IPS-NIHi11 (cell line): ENCODE results near the gene ATP6V0B.

ENCODE experiments used
- DNase-seq: peaks from one replicate; pipeline ENCODE4 v3.0.0; 2012; ENCODE audit warnings: mixed read lengths, low spot score

ATP6V0B gene

GRCh38 chr1:43969746-43970466, 4.9 kb upstream of the ATP6V0B start, which contains the start of gene DPH2:
Gene DPH2, plus strand, starts transcription at chr1:43970010. Its CDS starts 166 bp downstream, at chr1:43970176.
- DNase-seq: peak; percentile 98

- DNase-seq: no peak
Measured at GRCh38 chr1:43970502-43970901, 4.3 kb upstream of the ATP6V0B start.

- DNase-seq: no peak
Measured at GRCh38 chr1:43970911-43971310, 3.8 kb upstream of the ATP6V0B start.

GRCh38 chr1:43971336-43971980, 3.3 kb upstream of the ATP6V0B start:
- no peak for DNase-seq

GRCh38 chr1:43973981-43974442, 748 bp upstream of the ATP6V0B start:
- no peak for DNase-seq

- peak; percentile 45 for DNase-seq
Measured at GRCh38 chr1:43975249-43975961, 645 bp downstream of the ATP6V0B start.

GRCh38 chr1:43976045-43976444, 1.3 kb downstream of the ATP6V0B start:
- no peak for DNase-seq

- no peak for DNase-seq
Measured at GRCh38 chr1:43976890-43977289, 2.1 kb downstream of the ATP6V0B start.

- no peak for DNase-seq
Measured at GRCh38 chr1:43977376-43978263, 2.9 kb downstream of the ATP6V0B start.

- no peak for DNase-seq
Measured at GRCh38 chr1:43978264-43978550, 3.4 kb downstream of the ATP6V0B start.

- peak; percentile 95 for DNase-seq
Measured at GRCh38 chr1:43978551-43979260, 3.9 kb downstream of the ATP6V0B start, which contains the start of gene B4GALT2. Gene B4GALT2, plus strand, starts transcription at chr1:43979210. Its CDS starts 1,951 bp downstream, at chr1:43981161.

- DNase-seq: no peak
Measured at GRCh38 chr1:43979261-43979527, 4.4 kb downstream of the ATP6V0B start.

- DNase-seq: peak; percentile 73
Measured at GRCh38 chr1:43979528-43980254, 4.9 kb downstream of the ATP6V0B start.

- DNase-seq: no peak
Measured at GRCh38 chr1:43980255-43981134, 5.7 kb downstream of the ATP6V0B start.

GRCh38 chr1:43981135-43981491, 6.4 kb downstream of the ATP6V0B start:
- DNase-seq: no peak

GRCh38 chr1:43981636-43982035, 6.9 kb downstream of the ATP6V0B start:
- DNase-seq: no peak

GRCh38 chr1:43982241-43982640, 7.5 kb downstream of the ATP6V0B start:
- no peak for DNase-seq

- no peak for DNase-seq
Measured at GRCh38 chr1:43982808-43983207, 8.0 kb downstream of the ATP6V0B start.

GRCh38 chr1:43983253-43983899, 8.6 kb downstream of the ATP6V0B start:
- DNase-seq: no peak
